Thoracic aorta (tissue), 2 donors: Measurements from ENCODE around the gene FBXO2. TPM values are rescaled to one million over a fixed set of nuclear protein-coding genes. Genes with fewer than 3 reads are reported as not detected.

ENCODE experiments used
- ATAC-seq: fragments of 150-250 bp; one replicate; pipeline ENCODE4 v1.8.0; 2017; ENCODE audit warnings: low read depth; ENCODE audit not compliant: insufficient number of reproducible peaks, low FRiP score
- DNase-seq: peaks from one replicate; pipeline ENCODE4 v3.0.0-alpha.2; 2020; ENCODE audit warnings: low spot score
- H3K27ac ChIP-seq, 2 donors: fragments of 200-600 bp; sonication (generic); 1 replicate in 1 of 2; 2 replicates in 1 of 2; pipeline ENCODE4 v1.5.1; 2016; ENCODE audit warnings: mild to moderate bottlenecking in 2 of 2, moderate library complexity in 2 of 2
- H3K27me3 ChIP-seq: fragments of 200-600 bp; sonication (generic); replicated peaks from 2 replicates; pipeline ENCODE4 v1.6.0; 2016; ENCODE audit warnings: mild to moderate bottlenecking; ENCODE audit not compliant: insufficient read depth
- H3K36me3 ChIP-seq: fragments of 200-600 bp; sonication (generic); one replicate; pipeline ENCODE4 v1.5.1; 2016
- H3K4me1 ChIP-seq, 2 donors: fragments of 200-600 bp; sonication (generic); 1 replicate in 1 of 2; 2 replicates in 1 of 2; pipeline versions ENCODE4 v1.5.1 to v1.6.0; 2016; ENCODE audit warnings: low read depth in 2 of 2, mild to moderate bottlenecking in 1 of 2; ENCODE audit not compliant: control insufficient read depth in 1 of 2
- H3K4me3 ChIP-seq: fragments of 200-600 bp; sonication (generic); 2 replicates; pipeline ENCODE4 v1.5.1; 2016; ENCODE audit warnings: mild to moderate bottlenecking
- H3K9me3 ChIP-seq: fragments of 200-600 bp; sonication (generic); 2 replicates; pipeline ENCODE4 v1.5.1; 2016
- CTCF ChIP-seq: fragments of 200-600 bp; sonication (generic); IDR thresholded peaks from one replicate; pipeline ENCODE4 v1.5.1; 2019; ENCODE audit warnings: antibody characterized with exemption
- total RNA-seq, 2 donors: library from RNA; depleted of rRNA; stranded (reverse); fragments of >200 nt; gene quantifications; one replicate each; pipeline versions ENCODE4 v1.1.0 to v1.2.3, GENCODE V29; 2016

Gene FBXO2
- total RNA-seq, 2 donors from 2014 or later, result 3.8 to 12.9 TPM

GRCh38 chr1:11617741-11618140 lies 36.5 kb downstream of the FBXO2 start:
- no peaks in the 10 kb centered on the region for H3K36me3 ChIP-seq
- DNase-seq, result no peak
- no peak overlapping the region for H3K27ac ChIP-seq
- no peaks in the 10 kb centered on the region for H3K4me1 ChIP-seq
- ATAC-seq, result no peak
- H3K27me3 ChIP-seq, result peaks cover 6% of the 10 kb centered on the region
- H3K4me3 ChIP-seq, result no peak overlapping the region
- TF ChIP-seq CTCF, result no peak
- no peaks in the 10 kb centered on the region for H3K9me3 ChIP-seq

- Histone ChIP-seq H3K4me1 (no peaks in the 10 kb centered on the region), H3K27ac (no peak overlapping the region), H3K9me3 (no peaks in the 10 kb centered on the region), H3K4me3 (no peak overlapping the region), H3K36me3 (no peaks in the 10 kb centered on the region), H3K27me3 (peaks cover 6% of the 10 kb centered on the region)
- DNase-seq (no peak), ATAC-seq (no peak)
- no peak for TF ChIP-seq CTCF
These were observed 36.9 kb downstream of the FBXO2 start for GRCh38 chr1:11617314-11617713.

GRCh38 chr1:11616766-11617165 lies 37.5 kb downstream of the FBXO2 start:
- Histone ChIP-seq H3K36me3 (no peaks in the 10 kb centered on the region), H3K9me3 (no peaks in the 10 kb centered on the region), H3K27ac (no peak overlapping the region), H3K4me1 (no peaks in the 10 kb centered on the region), H3K27me3 (peaks cover 6% of the 10 kb centered on the region), H3K4me3 (no peak overlapping the region)
- no peak for DNase-seq
- ATAC-seq, result no peak
- no peak for TF ChIP-seq CTCF

- Histone ChIP-seq H3K36me3 (no peaks in the 10 kb centered on the region), H3K9me3 (no peaks in the 10 kb centered on the region), H3K4me1 (no peaks in the 10 kb centered on the region), H3K4me3 (no peak overlapping the region), H3K27me3 (peaks cover 6% of the 10 kb centered on the region), H3K27ac (no peak overlapping the region)
- no peak for DNase-seq
- no peak for ATAC-seq
- no peak for TF ChIP-seq CTCF
These were observed 39.1 kb downstream of the FBXO2 start for GRCh38 chr1:11615090-11615489.

GRCh38 chr1:11613347-11613746 lies 40.9 kb downstream of the FBXO2 start:
- Histone ChIP-seq H3K4me1 (no peaks in the 10 kb centered on the region), H3K36me3 (no peaks in the 10 kb centered on the region), H3K27me3 (peaks cover 6% of the 10 kb centered on the region), H3K4me3 (no peak overlapping the region), H3K27ac (no peak overlapping the region), H3K9me3 (no peaks in the 10 kb centered on the region)
- TF ChIP-seq CTCF, result no peak
- DNase-seq (no peak), ATAC-seq (no peak)
